GM12891 (cell line): ENCODE data around the gene ZDHHC9.
A peak's percentile ranks its signal among the peaks of the same experiment; 100 is the strongest.

Experiments used
- PAX5 ChIP-seq: IDR thresholded peaks from 2 replicates; pipeline ENCODE4 v1.6.1; 2011; ENCODE audit warnings: low read length, moderate library complexity, mild to moderate bottlenecking; ENCODE audit not compliant: insufficient read depth, severe bottlenecking
- POLR2A ChIP-seq: IDR thresholded peaks from 2 replicates; pipeline ENCODE4 v1.6.1; 2011; ENCODE audit warnings: low read depth, low read length, control low read depth
- POLR2AphosphoS5 ChIP-seq: IDR thresholded peaks from 2 replicates; pipeline ENCODE4 v1.6.1; 2011; ENCODE audit warnings: low read depth, low read length, control low read depth
- SPI1 ChIP-seq: IDR thresholded peaks from 2 replicates; pipeline ENCODE4 v1.6.1; 2011; ENCODE audit warnings: low read depth, low read length, control low read depth
- TAF1 ChIP-seq: IDR thresholded peaks from 2 replicates; pipeline ENCODE4 v1.6.1; 2011; ENCODE audit warnings: low read depth, low read length, control low read depth

GRCh38 chrX:129777218-129778030, 66.3 kb downstream of the ZDHHC9 start:
- TF ChIP-seq POLR2AphosphoS5: peak; percentile 60; the same call in 1 of the 2 replicates
- TF ChIP-seq SPI1: peak; percentile 76
- peak; percentile 82 for TF ChIP-seq TAF1
- peak; percentile 63 for TF ChIP-seq POLR2A
- TF ChIP-seq PAX5: no peak
